ENCODE measurements around the gene TTLL13.
"Not testable (repeated sequence)": the region's sequence is repeated elsewhere in the genome, so short reads cannot be mapped to it uniquely, and the experiment has no call there.

The TTLL13 gene

GRCh38 chr15:90248789-90249202 is 560 bp upstream of the TTLL13 start:
- no peaks in the 10 kb centered on the region for H3K36me3 ChIP-seq
- no peaks in the 10 kb centered on the region for H3K9me3 ChIP-seq (ENCODE audit: severe bottlenecking)
- no peak for TF ChIP-seq CTCF (IDR thresholded peaks at IDR 0.05; ENCODE audit: low read depth, low read length)
- no peak for DNase-seq
- H3K27ac ChIP-seq: no peak overlapping the region
- H3K27me3 ChIP-seq (ENCODE audit: insufficient read depth, low read depth, severe bottlenecking): no peaks in the 10 kb centered on the region
- H3K4me3 ChIP-seq (ENCODE audit: low read depth, low read length): no peak overlapping the region

GRCh38 chr15:90257776-90258175 is 8.4 kb downstream of the TTLL13 start:
- no peak for DNase-seq
- Histone ChIP-seq H3K27me3 (ENCODE audit: insufficient read depth, low read depth, severe bottlenecking) (no peaks in the 10 kb centered on the region), H3K27ac (no peak overlapping the region), H3K9me3 (ENCODE audit: severe bottlenecking) (no peaks in the 10 kb centered on the region), H3K4me3 (ENCODE audit: low read depth, low read length) (no peak overlapping the region), H3K36me3 (no peaks in the 10 kb centered on the region)
- no peak for TF ChIP-seq CTCF (IDR thresholded peaks at IDR 0.05; ENCODE audit: low read depth, low read length)

- TF ChIP-seq CTCF (IDR thresholded peaks at IDR 0.05; ENCODE audit: low read depth, low read length): no peak
- H3K9me3 ChIP-seq (ENCODE audit: severe bottlenecking): no peaks in the 10 kb centered on the region
- DNase-seq: no peak
- H3K27me3 ChIP-seq (ENCODE audit: insufficient read depth, low read depth, severe bottlenecking): no peaks in the 10 kb centered on the region
- no peak overlapping the region for H3K27ac ChIP-seq
- no peaks in the 10 kb centered on the region for H3K36me3 ChIP-seq
- H3K4me3 ChIP-seq (ENCODE audit: low read depth, low read length): no peak overlapping the region
Measured at GRCh38 chr15:90259524-90259923, 10.2 kb downstream of the TTLL13 start.

- not testable (repeated sequence) for H3K36me3 ChIP-seq; H3K9me3 ChIP-seq (ENCODE audit: severe bottlenecking); H3K27ac ChIP-seq; DNase-seq; H3K4me3 ChIP-seq (ENCODE audit: low read depth, low read length); H3K27me3 ChIP-seq (ENCODE audit: insufficient read depth, low read depth, severe bottlenecking)
Measured at GRCh38 chr15:90260731-90261130, 11.4 kb downstream of the TTLL13 start.

GRCh38 chr15:90261811-90262210 is 12.5 kb downstream of the TTLL13 start:
- DNase-seq: no peak
- no peak overlapping the region for H3K4me3 ChIP-seq (ENCODE audit: low read depth, low read length)
- no peaks in the 10 kb centered on the region for H3K9me3 ChIP-seq (ENCODE audit: severe bottlenecking)
- no peak for TF ChIP-seq CTCF (IDR thresholded peaks at IDR 0.05; ENCODE audit: low read depth, low read length)
- peaks cover 3% of the 10 kb centered on the region for H3K36me3 ChIP-seq
- H3K27me3 ChIP-seq (ENCODE audit: insufficient read depth, low read depth, severe bottlenecking): no peaks in the 10 kb centered on the region
- no peak overlapping the region for H3K27ac ChIP-seq

- peaks cover 9% of the 10 kb centered on the region for H3K36me3 ChIP-seq
- H3K27ac ChIP-seq: no peak overlapping the region
- no peak overlapping the region for H3K4me3 ChIP-seq (ENCODE audit: low read depth, low read length)
- no peaks in the 10 kb centered on the region for H3K27me3 ChIP-seq (ENCODE audit: insufficient read depth, low read depth, severe bottlenecking)
- no peaks in the 10 kb centered on the region for H3K9me3 ChIP-seq (ENCODE audit: severe bottlenecking)
- TF ChIP-seq CTCF (IDR thresholded peaks at IDR 0.05; ENCODE audit: low read depth, low read length): no peak
- no peak for DNase-seq
Measured at GRCh38 chr15:90262426-90262825, 13.1 kb downstream of the TTLL13 start.
